Globus pallidus (tissue), 1 donor: Measurements from ENCODE around the gene ATG2B.
A peak's percentile ranks its signal among the peaks of the same experiment; 100 is the strongest.
"Not testable (repeated sequence)": the region's sequence is repeated elsewhere in the genome, so short reads cannot be mapped to it uniquely, and the experiment has no call there.

Source experiments
- DNase-seq: peaks from one replicate; pipeline ENCODE4 v3.0.0-alpha.2; 2015; ENCODE audit warnings: low spot score

The ATG2B gene

DNA sequence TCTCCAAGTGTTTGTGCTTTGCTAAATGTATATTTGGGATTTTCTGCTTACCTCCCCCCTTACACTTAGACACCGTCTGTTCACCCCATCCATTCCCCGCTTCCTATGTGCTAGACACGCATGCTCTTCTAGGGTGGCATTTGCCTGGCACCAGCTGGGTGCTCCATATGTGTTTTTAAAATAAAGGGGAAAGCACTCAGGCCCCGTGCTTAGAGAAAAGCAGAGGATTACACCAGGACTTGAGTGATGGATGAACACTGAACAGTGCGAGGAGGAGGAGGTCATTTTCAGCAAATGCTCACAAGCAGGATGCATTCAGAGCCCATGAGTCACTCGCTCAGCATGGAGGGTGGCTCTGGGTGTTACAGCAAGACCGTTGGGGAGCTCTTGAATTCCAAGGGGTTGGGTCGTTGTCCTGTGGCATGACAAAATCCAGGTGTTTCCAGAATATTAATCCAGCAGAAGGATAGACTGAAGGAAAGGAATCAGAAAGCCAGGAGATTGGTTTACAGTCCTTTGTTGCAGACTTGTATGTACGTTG is 110.1 kb downstream of the ATG2B start:
- no peak for DNase-seq

DNA sequence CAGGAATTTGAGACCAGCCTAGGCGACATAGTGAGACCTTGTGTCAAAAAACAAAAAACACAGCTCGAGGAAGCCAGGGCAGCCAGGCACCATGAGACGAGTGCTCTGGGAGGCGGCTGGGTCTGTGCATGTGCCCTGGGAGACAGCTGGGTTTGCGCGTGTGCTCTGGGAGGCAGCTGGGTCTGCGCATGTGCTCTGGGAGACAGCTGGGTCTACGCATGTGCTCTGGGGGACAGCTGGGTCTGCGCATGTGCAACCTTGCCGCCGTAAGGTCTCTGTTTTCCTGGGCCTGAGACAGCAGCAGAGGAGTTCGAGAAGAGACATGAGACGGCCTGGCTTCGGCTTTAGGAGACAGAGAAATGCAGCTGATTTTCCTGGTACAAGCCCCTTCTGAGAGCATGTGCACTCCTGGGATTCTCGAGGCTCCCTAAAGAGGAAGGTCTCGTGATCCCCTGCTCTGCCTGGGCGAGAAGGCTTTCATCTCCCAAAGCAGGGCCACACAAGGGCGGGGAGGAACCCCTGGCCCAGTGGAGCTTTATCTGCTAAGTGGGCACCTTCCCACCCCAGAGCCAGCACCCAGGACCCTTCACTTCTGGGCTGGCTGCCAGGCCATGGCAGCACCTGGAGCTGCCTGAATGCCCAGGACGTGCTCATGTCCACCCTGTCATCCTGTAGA is 110.7 kb downstream of the ATG2B start:
- no peak for DNase-seq

DNA sequence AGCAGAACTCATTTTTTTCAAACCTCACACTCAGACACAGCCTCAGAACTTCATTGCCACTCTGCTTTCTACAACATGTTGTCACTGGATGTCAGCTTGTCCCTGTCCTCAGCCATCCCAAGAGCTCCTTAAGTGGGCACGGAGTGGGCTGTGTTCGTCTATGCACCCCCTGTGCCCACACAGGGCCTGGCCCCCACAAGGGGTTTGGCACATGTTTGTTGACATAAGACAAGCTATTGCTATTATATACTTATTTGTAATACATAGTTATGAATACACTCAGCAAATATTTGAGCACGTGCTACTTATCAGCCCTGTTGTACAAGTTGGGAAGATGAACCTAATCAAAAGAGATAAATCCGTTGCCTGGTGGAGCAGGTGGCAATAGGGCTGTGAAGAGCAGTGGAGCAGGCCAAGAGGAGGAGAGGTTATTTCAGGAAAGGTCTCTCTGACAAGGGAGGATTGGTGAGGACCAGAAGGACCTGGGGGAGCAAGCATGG is 111.4 kb downstream of the ATG2B start:
- no peak for DNase-seq

DNA sequence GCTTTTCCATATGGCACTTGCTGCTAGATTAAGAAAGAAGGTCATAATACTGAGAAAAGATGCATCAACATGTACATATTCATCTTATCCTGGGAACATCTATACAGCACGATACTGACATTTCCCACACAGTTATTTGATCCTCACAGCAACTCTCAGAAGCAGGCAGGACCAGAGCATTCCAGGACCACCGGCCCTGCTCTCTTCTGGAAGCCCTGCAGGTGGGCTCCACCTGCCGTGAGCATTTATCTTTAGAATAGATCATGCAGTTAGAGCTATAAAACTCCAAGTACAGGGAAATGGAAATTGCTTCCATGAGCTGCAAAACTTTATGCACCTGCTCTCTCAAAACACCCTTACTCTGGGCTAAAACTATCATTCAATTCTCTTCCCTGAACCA is 112.7 kb downstream of the ATG2B start:
- DNase-seq, result no peak

DNA sequence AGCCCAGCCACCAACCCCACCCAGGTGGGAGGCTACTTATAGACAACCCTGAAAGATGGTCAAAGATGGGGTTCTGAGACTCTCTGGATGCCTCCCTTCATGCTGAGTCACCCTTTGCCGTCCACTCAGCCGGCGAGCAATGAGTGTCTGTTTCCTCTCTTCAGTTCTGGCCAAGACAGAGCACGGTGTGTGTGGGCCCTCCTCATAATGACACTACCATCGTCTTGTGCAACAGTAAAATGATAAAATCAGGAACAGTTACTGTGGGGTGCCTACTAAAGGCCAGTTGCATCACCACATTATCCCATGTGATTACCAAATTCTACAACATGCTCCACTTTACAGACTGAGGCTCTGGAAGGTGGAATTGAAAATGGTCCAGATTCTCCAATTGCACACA is 114.1 kb downstream of the ATG2B start:
- no peak for DNase-seq

DNA sequence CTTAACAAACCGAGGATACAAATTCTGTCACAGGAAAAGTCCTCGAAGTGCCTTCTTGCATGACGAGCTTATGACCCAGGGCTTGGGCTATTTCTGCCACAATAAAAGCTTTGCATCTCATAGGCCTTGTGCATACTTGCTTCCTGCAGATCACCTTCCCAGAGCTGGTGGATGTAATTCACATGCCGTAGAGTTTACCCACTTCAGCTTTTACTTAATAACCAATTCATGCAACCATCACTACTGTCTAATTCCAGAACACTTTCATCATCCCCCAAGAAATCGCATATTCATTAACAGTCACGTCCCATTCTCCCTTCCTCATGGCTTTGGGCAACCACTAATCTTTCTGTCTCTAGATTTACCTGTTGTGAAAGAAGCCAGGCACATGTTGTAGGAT is 116.1 kb downstream of the ATG2B start:
- no peak for DNase-seq

DNA sequence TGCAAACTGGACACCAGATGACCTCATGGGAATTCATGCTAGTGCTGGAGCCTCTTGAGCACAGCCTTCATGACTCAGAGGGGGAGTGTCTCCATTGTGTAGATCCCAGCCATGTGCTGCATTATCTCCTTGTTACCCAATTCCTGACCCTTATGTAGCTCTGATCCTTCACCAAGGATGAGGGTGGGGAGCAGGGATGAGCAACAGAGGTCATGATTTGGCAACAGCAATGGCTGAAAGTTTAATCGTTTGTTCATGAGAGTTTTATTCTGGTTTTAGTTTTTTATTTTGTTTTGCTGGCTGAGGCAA is 116.6 kb downstream of the ATG2B start:
- no peak for DNase-seq

DNA sequence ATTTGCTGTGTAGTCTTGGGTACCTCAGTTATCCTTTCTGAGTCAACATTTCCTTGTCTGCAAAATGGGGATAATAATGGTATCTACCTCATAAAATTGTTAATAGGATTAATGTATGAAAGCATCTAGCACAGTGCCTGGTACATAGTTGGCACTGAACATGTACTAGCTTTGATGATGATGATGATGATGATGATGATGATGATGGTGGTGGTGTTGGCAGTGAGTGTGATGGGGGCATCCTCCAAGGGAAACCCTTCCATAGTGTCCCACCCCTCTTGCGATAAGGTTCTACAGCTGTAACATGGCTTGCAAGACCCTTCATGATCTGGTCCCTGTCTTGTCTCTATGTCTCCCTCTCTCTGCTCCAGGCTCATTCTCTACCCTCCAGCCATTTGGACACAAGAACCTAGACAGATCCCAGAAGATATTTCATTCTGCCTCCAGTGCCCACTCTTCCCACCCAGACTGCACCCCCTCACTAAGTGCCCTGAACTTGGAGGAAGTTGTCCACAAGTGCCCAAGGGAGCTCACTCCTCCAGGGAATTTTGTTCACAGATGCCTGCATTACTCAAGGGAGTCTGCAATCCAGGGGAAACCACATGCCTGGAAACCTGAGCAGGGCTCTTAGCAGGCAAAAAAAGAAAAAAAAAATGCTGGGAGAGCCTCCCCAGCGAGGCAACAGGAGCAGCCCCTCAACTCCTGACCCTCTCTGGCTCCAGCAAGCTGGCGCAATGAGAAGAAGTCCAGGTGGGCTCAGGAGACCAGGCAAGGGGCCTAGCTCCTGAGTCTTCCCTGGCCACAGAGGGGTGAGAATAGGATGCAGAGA is 117.2 kb downstream of the ATG2B start:
- no peak for DNase-seq

DNA sequence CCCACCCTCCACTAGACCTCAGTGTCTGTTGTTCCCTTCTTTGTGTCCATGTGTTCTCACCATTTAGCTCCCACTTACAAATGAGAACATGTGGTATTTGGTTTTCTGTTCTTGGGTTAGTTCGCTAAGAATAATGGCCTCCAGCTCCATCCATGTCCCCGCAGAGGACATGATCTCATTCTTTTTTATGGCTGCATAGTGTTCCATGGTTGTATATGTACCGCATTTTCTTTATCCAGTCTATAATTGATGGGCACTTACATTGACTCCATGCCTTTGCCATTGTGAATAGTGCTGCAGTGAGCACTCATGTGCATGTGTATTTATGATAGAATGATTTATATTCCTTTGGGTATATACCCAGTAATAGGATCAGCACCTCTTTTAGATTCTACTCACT is 118.1 kb downstream of the ATG2B start:
- not testable (repeated sequence) for DNase-seq

DNA sequence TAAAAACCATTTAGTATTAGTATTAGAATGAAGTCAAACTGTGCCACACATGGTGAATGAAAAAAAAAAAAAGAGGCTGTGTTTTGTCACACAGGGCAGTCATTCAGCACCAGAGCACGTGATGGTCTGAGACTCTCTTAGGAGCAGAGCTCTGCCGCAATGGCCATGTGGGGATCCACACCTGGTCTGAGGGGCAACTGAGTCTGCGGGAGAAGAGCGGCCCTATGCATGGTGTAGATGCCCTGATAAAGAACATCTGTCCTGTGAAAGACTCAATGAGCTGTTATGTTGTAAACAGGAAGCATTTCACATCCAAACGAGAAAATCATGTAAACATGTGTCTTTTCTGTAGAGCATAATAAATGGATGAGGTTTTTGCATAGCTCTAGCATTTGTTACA is 119.4 kb downstream of the ATG2B start:
- peak; percentile 56 for DNase-seq

DNA sequence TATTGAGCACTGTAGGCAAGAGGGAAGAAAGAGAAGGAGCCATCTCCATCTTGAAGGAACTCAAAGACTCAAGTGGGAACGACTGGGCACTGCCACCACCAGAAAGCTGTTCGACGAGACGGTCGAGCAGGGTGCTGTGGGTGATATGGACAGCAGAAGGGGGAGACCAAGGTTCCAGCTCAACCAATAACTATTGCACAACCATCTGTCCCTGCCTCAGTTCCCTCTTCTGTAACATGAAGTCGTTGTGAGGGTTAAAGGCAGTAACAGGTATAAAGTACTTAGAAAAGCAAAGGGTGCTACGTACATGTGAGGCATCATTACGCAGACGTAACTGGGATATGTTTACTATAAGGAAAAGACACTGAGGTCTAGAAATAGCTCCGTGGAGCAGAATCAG is 121.0 kb downstream of the ATG2B start:
- DNase-seq, result no peak

DNA sequence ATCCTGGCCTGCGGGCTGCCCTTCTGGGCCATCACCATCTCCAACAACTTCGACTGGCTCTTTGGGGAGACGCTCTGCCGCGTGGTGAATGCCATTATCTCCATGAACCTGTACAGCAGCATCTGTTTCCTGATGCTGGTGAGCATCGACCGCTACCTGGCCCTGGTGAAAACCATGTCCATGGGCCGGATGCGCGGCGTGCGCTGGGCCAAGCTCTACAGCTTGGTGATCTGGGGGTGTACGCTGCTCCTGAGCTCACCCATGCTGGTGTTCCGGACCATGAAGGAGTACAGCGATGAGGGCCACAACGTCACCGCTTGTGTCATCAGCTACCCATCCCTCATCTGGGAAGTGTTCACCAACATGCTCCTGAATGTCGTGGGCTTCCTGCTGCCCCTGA is 122.5 kb downstream of the ATG2B start:
- DNase-seq, result no peak

DNA sequence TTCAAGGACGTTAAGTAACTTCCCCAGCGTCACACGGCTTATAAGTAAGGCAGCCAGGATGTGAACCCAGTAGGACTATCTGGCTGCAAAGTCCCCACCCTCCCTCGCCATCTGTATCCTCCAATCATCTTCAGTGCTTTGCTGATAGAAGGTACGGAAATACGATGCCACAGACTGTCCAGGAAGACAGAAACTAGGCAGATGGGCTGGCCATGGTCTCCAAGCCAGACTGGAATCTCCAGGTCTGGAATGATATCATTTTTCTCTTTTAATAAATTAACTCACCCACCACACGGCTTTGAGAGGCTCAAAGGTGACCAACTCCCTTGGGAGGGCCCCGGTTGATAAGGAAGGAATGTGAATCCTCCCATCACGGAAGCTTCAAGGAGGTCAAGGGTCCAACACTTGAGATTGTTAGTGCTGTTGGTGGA is 123.4 kb downstream of the ATG2B start:
- DNase-seq, result no peak

DNA sequence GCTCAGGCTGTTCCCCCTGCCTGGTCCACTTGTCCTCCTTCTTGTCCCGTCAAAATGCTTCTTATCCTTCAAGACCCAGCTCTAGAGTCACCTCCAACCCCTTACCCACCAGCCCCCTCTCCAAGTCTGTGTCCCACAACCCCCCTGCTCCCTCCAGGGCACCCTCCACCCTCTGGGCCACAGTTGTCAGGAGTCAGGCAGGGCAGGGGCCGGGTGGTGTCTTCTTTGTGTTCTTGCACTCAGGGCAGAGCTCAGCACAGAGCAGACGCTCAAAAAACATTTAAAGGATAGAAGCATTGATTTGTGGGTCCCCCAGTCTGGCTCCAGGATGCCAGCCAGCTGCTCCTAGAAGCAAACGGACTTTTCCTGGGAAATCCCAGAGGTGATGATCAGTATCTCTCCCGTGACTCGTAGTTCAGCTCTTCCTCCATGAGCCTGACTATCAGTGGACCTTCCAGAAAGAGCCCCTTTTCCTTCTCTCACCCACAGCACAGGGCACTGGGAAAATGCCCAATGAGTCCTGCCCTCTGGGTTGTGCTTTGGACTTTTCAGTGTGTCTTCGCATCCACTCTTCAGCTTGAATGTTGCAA is 124.4 kb downstream of the ATG2B start:
- no peak for DNase-seq

DNA sequence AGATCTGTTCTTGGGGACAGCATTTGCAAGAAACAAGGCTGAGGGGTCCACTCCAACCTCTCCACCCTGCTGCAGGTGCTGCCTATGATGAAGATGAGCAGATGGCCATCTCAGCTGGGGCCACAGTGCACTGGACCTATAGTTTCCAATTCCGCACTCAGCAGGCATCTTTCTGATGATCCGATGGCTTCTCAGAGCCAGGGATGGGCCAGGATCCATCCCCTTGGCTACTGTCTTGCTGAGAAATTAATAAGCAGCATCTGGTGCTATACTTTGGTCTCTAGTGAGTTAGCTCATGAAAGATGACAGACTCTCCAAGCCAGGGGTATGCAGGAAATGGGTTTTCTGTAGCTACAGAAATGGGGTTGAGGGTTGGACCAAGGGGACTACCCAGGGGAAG is 125.5 kb downstream of the ATG2B start:
- no peak for DNase-seq

DNA sequence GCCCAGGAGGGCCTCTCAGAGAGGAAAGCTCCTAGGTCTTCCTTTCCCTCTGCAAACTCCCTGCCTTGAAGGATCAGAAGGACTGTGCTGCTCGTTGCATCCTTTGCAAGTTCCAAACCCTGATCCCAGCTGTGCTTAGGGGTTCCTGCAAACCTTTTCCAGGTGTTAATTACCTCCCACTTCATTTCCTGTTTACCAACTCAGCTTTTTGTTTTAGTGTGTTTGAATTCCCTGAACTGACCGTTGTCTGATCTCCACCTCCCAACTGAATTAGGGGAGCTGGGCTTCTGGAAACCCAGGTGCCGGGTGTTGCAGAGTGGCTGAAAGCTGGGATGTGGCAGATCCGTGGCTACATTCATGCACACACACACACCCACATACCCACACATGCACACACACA is 127.7 kb downstream of the ATG2B start:
- no peak for DNase-seq

DNA sequence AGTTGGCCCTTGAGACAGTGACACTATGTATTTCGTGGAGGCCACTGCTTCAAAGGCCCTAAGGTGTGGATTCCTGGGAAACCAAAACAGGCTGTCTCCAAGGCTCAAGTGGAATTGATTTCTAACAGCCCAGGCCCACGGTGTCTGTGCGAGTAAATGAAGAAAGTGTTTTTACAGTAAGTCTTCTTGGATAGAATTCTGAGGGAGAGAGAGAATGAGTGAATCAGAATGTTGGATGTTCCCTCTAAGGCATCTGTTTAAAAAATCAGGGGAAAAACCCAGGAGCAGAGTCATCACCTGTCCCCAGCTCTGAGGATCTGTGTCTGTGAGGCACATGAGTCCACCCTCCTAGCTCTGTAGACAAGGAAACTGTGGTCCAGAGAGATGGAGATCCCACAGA is 129.5 kb downstream of the ATG2B start:
- DNase-seq, result no peak

DNA sequence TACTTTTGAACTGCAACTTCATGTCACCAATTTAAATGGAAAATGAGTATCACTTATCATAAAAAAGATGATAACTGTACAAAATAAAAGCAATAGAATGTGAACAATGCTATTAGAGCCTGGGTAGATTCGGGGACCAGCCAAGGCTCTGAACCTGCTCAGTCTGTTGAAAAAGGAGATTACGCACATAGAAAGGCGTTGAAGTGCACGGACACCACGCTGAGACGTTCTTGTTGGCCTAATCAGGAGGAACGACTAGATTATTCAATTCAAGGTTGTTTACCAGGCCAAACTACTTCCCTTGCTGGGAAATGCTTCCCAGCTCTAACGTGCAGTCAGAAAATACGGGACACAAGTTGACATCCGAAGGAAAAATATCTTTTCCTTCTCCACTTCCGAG is 130.6 kb downstream of the ATG2B start:
- no peak for DNase-seq

DNA sequence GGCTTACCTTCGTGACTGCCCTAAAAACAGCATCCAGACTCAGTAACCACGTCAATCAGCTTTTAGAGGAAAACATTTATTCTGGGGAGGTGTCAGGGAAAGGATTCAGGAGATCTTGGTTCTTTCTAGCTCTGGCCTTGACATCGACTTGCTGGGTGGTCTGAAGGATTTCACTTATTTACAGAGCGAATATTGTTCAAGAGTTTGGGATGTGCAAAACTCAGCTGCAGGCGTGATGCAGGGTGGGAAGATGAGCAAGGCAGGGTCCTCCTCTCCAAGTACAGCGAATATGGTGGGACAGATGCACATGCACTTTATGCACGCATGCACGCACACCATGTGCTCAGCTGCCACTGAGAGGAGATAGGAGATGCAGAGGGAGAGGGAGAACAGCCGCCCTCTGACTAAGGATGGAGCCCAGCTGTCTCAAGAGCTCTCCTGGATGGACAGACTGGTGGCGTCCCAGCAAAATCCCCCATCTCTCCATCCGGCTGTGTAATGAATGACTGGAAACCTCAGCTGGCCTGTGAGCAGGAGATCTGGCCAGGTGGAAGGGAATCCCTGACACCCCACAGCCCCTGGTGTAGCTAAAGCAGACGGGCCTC is 131.5 kb downstream of the ATG2B start:
- DNase-seq, result no peak

DNA sequence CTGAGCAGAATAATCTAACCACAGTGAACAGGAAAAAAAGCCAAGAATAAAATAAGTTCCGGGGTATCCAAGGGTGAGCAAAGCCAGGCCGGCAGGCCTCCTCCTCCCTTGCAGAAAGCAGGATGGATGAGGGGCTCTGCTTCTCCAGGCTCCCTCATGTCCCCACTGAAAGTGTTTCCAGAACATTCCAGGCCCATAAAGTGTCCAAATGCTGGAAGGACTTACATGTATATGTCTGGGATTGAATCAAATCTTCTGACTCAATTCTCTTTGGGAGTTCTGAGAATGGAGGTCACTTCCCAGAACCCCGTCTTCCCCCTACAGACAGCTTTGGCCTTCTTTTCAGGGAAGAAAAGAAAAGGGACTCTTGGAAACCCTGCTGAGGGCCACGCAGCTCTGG is 132.1 kb downstream of the ATG2B start:
- DNase-seq, result no peak

DNA sequence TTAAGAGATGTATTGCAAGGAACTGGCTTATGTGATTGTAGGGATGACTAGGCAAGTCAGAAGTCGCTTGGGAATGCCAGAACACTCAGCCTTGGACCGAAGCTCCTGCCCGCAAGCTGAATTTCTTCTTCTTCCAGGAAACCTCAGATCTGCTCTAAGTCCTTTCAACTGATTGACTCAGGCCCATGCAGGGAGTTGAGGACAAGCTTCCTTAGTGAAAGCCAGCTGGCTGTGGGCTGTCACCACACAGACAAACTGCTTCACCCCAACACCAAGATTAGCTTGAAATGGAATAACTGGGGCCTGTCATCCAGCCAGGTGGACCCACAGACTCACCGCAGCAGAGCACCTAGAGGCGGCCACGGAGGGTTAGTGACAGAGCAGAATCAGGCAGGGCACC is 133.8 kb downstream of the ATG2B start:
- DNase-seq, result no peak
